Subcutaneous abdominal adipose tissue (tissue), 5 donors: Measurements from ENCODE around the gene RHOT1.

Experiments
- H3K27ac ChIP-seq: one replicate; pipeline ENCODE4 v1.7.0; 2013; ENCODE audit warnings: low read depth, mild to moderate bottlenecking, inconsistent platforms, low read length, moderate library complexity
- H3K27me3 ChIP-seq, 5 donors: one replicate each; pipeline ENCODE4 v1.7.0; 2013; ENCODE audit warnings: low read length in 5 of 5, inconsistent platforms in 1 of 5; ENCODE audit not compliant: control insufficient read depth in 5 of 5, insufficient read depth in 4 of 5
- H3K36me3 ChIP-seq, 5 donors: one replicate each; pipeline ENCODE4 v1.7.0; 2013; ENCODE audit warnings: low read length in 5 of 5; ENCODE audit not compliant: control insufficient read depth in 5 of 5, insufficient read depth in 5 of 5
- H3K4me1 ChIP-seq, 5 donors: one replicate each; pipeline ENCODE4 v1.7.0; 2013; ENCODE audit warnings: low read length in 5 of 5, mild to moderate bottlenecking in 3 of 5, moderate library complexity in 1 of 5; ENCODE audit not compliant: control insufficient read depth in 5 of 5, insufficient read depth in 5 of 5
- H3K4me3 ChIP-seq, 5 donors: one replicate each; pipeline ENCODE4 v1.7.0; 2013; ENCODE audit warnings: low read length in 5 of 5, low read depth in 1 of 5
- H3K9ac ChIP-seq, 5 donors: one replicate each; pipeline ENCODE4 v1.7.0; 2013; ENCODE audit warnings: low read length in 5 of 5, mild to moderate bottlenecking in 4 of 5, moderate library complexity in 3 of 5
- H3K9me3 ChIP-seq, 5 donors: one replicate each; pipeline ENCODE4 v1.7.0; 2013; ENCODE audit warnings: low read length in 5 of 5; ENCODE audit not compliant: control insufficient read depth in 5 of 5
- donor health status: healthy.
- donor health status: healthy.
- donor health status: healthy.
- donor health status: healthy.
- donor health status: healthy.

The RHOT1 gene

GRCh38 chr17:32155896-32156295, 13.6 kb downstream of the RHOT1 start:
- no peaks in the 10 kb centered on the region for H3K9me3 ChIP-seq
- no peaks in the 10 kb centered on the region for H3K27me3 ChIP-seq
- no peak overlapping the region for H3K9ac ChIP-seq
- H3K4me3 ChIP-seq = no peak overlapping the region
- peaks cover 0 to 16% (median 2%) of the 10 kb centered on the region in 5 donors for H3K4me1 ChIP-seq
- H3K27ac ChIP-seq = no peak overlapping the region
- peaks cover 4 to 46% (median 23%) of the 10 kb centered on the region in 5 donors for H3K36me3 ChIP-seq

GRCh38 chr17:32156656-32157055, 14.4 kb downstream of the RHOT1 start:
- Histone ChIP-seq H3K4me3 (no peak overlapping the region), H3K27ac (no peak overlapping the region), H3K27me3 (no peaks in the 10 kb centered on the region), H3K9ac (no peak overlapping the region), H3K36me3 (peaks cover 4 to 49% (median 26%) of the 10 kb centered on the region in 5 donors), H3K4me1 (peaks cover 0 to 16% (median 2%) of the 10 kb centered on the region in 5 donors), H3K9me3 (no peaks in the 10 kb centered on the region)

DNA sequence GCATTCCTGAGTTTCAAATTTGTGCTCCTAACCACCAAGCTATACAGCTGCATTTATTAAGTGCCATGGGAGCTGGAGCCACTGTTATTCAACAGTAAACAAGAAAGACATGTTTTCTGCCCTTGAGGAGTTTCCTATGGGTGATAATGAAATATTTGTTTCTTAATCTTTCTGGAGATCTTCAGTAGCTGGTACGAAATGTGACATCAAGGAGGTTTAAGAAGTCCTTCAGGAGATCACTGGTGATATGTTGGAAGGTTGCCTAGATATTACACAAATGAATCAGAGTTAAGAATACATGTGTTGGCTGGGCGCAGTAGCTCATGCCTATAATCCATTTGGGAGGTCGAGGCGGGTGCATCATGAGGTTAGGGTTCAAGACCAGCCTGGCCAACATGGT, 14.9 kb downstream of the RHOT1 start:
- H3K4me3 ChIP-seq = no peak overlapping the region
- H3K9ac ChIP-seq = no peak overlapping the region
- H3K27me3 ChIP-seq = no peaks in the 10 kb centered on the region
- H3K36me3 ChIP-seq = peaks cover 4 to 51% (median 26%) of the 10 kb centered on the region in 5 donors
- H3K9me3 ChIP-seq = no peaks in the 10 kb centered on the region
- H3K27ac ChIP-seq = no peak overlapping the region
- peaks cover 0 to 13% (median 2%) of the 10 kb centered on the region in 5 donors for H3K4me1 ChIP-seq

GRCh38 chr17:32158870-32159585, 16.7 kb downstream of the RHOT1 start:
- Histone ChIP-seq H3K4me3 (no peak overlapping the region), H3K4me1 (peaks cover 0 to 13% (median 2%) of the 10 kb centered on the region in 5 donors), H3K36me3 (peaks cover 0 to 43% (median 17%) of the 10 kb centered on the region in 5 donors), H3K27ac (no peak overlapping the region), H3K27me3 (no peaks in the 10 kb centered on the region), H3K9me3 (no peaks in the 10 kb centered on the region), H3K9ac (no peak overlapping the region)

DNA sequence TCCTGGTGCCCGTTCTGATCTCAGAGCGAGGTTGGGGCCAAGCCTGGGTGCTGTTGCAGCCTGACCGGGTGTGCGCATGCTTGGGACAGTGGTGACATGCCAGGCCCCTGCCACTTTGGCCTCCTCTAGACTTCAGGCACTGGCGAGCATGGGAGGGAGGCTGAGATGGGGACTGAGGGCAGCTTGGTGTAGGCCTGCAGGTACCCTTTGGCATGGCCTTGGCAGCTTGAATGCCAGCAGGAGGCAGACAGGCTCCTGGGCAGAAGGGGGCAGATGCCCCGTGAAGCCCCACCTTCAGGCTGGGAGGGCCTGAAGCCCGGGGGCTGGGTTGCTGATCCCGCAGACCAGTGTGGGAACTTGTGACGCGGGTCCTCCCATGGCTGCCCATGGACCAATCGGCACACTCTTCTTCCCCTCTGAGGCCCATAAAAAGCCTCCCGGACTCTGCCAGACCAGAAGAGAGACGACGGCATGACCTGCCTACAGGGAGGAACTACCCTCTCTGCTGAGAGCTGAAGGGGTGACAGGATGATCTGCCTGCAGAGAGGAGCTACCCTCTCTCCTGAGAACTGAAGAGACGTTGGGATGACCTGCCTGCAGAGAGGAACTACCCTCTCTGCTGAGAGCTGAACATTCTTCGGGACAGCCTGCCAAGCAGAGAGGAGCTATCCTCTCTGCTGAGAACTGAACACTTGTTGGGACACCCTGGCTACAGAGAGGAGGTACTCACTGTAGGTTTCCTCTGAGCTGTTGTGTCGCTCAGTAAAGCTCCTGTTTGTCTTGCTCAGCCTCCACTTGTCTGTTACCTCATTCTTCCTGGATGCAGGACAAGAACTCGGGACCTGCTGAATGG, 17.5 kb downstream of the RHOT1 start:
- no peak overlapping the region for H3K9ac ChIP-seq
- H3K36me3 ChIP-seq = peaks cover 0 to 43% (median 15%) of the 10 kb centered on the region in 5 donors
- no peak overlapping the region for H3K27ac ChIP-seq

DNA sequence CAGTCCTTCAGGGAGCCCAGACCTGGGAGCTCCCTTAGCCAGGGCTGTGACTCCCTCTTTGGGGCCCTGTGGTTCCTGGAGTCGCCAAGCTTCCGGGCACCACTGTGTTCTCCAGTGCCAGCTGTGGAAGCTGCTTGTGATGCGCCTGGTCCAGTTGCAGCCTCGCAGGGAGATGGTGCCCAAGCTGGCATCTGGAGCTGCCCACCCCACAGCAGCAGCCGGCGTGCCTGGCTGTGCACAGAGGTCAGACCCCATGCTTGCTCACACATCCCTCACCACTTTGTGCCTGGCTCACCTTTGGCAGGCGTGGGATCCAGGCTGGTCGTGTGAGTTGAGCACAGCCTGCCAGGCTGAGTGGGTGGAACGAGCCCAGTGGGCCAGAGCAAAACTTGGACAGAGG, 18.2 kb downstream of the RHOT1 start:
- peaks cover 0 to 13% (median 2%) of the 10 kb centered on the region in 5 donors for H3K4me1 ChIP-seq
- no peak overlapping the region for H3K4me3 ChIP-seq
- H3K27me3 ChIP-seq = no peaks in the 10 kb centered on the region
- no peak overlapping the region for H3K27ac ChIP-seq
- no peaks in the 10 kb centered on the region for H3K9me3 ChIP-seq
- peaks cover 0 to 37% (median 13%) of the 10 kb centered on the region in 5 donors for H3K36me3 ChIP-seq
- no peak overlapping the region for H3K9ac ChIP-seq

More for the DNA sequence above, 17.5 kb downstream of the RHOT1 start:
- no peak overlapping the region for H3K4me3 ChIP-seq
- no peaks in the 10 kb centered on the region for H3K27me3 ChIP-seq
- H3K4me1 ChIP-seq = peaks cover 0 to 13% (median 2%) of the 10 kb centered on the region in 5 donors
- H3K9me3 ChIP-seq = no peaks in the 10 kb centered on the region

DNA sequence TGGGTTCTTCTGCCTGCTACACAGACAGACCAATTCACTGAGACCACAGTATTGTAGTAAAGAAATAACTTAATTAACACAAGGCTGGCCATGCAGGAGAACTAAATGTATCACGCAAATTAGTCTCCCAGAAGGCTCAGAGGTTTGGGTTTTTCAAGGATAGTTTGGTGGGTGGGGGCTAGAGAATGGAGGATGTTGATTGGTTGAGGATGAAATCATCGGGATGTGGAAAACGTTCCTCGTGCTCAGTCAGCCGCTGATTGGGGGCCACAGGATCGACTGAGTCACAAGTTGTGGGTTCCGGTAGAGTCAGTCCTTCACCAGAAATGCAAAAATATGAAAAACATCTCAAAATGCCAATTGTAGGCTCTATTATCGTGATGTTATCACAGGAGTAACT, 18.7 kb downstream of the RHOT1 start:
- Histone ChIP-seq H3K27me3 (no peaks in the 10 kb centered on the region), H3K9ac (no peak overlapping the region), H3K9me3 (no peaks in the 10 kb centered on the region), H3K36me3 (peaks cover 0 to 32% (median 13%) of the 10 kb centered on the region in 5 donors), H3K4me1 (peaks cover 0 to 8% (median 0%) of the 10 kb centered on the region in 5 donors), H3K4me3 (no peak overlapping the region), H3K27ac (no peak overlapping the region)

- Histone ChIP-seq H3K27me3 (no peaks in the 10 kb centered on the region), H3K36me3 (peaks cover 2 to 29% (median 13%) of the 10 kb centered on the region in 5 donors), H3K27ac (no peak overlapping the region), H3K9me3 (peaks cover 0 to 6% (median 3%) of the 10 kb centered on the region in 5 donors), H3K9ac (no peak overlapping the region), H3K4me3 (no peak overlapping the region), H3K4me1 (peaks cover 0 to 7% (median 0%) of the 10 kb centered on the region in 5 donors)
These were observed 19.4 kb downstream of the RHOT1 start for GRCh38 chr17:32161506-32162365.

DNA sequence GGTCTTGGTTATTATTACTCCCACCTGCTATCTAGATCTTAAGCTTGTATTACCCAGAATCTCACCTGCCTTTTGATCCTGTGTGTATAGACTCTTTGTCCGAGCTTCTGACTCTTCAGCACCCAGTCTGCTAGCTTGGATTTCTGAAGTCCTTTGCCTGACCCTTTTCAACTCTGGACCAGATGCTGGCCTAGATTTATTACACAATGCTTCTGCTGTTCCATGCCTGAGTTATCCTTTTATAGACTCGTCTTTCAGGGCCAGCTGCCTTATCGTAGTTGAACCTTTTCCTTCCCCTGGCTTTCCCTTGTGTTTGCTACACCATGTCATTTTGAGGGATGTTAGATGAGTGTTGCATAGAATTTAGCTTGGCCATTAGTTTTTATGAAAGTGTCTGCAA, 32.6 kb downstream of the RHOT1 start:
- H3K4me1 ChIP-seq = no peaks in the 10 kb centered on the region
- H3K9me3 ChIP-seq = no peaks in the 10 kb centered on the region
- no peaks in the 10 kb centered on the region for H3K27me3 ChIP-seq
- H3K9ac ChIP-seq = no peak overlapping the region
- no peak overlapping the region for H3K27ac ChIP-seq
- peaks cover 24 to 46% (median 35%) of the 10 kb centered on the region in 5 donors for H3K36me3 ChIP-seq
- no peak overlapping the region for H3K4me3 ChIP-seq
